Mucosa of descending colon (tissue), 3 donors: Measurements from ENCODE around the gene OR1J1. TPM values are rescaled to one million over a fixed set of nuclear protein-coding genes. Genes with fewer than 3 reads are reported as not detected.
A peak's percentile ranks its signal among the peaks of the same experiment; 100 is the strongest.

ENCODE experiments used
- ATAC-seq: fragments of 200-7000 bp; cut with Tn5 transposase; one replicate; pipeline ENCODE4 v1.9.1; 2020; ENCODE audit warnings: mild to moderate bottlenecking, moderate library complexity
- DNase-seq, 3 donors: peaks; one replicate each; pipeline ENCODE4 v3.0.0-alpha.2; 2020
- H3K36me3 ChIP-seq: fragments of 200-600 bp; one replicate; pipeline ENCODE4 v1.8.0; 2021; ENCODE audit warnings: low read depth, mild to moderate bottlenecking
- H3K4me1 ChIP-seq: fragments of 200-600 bp; one replicate; pipeline ENCODE4 v1.8.0; 2021; ENCODE audit warnings: low read depth, mild to moderate bottlenecking
- H3K4me3 ChIP-seq: fragments of 200-600 bp; one replicate; pipeline ENCODE4 v1.8.0; 2021; ENCODE audit warnings: mild to moderate bottlenecking
- H3K9me3 ChIP-seq: fragments of 200-600 bp; one replicate; pipeline ENCODE4 v1.8.0; 2021; ENCODE audit warnings: mild to moderate bottlenecking
- CTCF ChIP-seq: fragments of 200-600 bp; IDR thresholded peaks from one replicate; pipeline ENCODE4 v1.8.0; 2022; ENCODE audit warnings: antibody characterized with exemption, mild to moderate bottlenecking
- intact Hi-C, 2 donors: fragments of 100-400 bp; cut with DNase I in 1 of 2; cut with micrococcal nuclease in 1 of 2; formaldehyde crosslinking; loops; one replicate each; pipeline versions ENCODE4 v1.11.0 to v1.11.1; 2022; cut with DNase I, micrococcal nuclease
- total RNA-seq, 3 donors: library from RNA; stranded (reverse); fragmentation: NEBNext Ultra II Directional in 2 of 3; extraction: Animal tissue kit (Norgen Biotek cat#: 25700) in 2 of 3; gene quantifications; one replicate each; pipeline versions ENCODE4 v1.2.1 to v1.2.4, GENCODE V29; 2021 to 2023
- donor health status: DM: no; HTN: no; CAD: no; lungs with moderate emphysema.
- donor health status: DM: no; HTN: no; CAD: no.
- donor health status: DM: no; HTN: yes; CAD: no.

Gene OR1J1
- total RNA-seq, 3 donors from 2014 or later: not detected

- DNase-seq (no peak), ATAC-seq (peak; percentile 28)
- no peak overlapping the region for H3K4me3 ChIP-seq
- H3K4me1 ChIP-seq: no peaks in the 10 kb centered on the region
- TF ChIP-seq CTCF: no peak
- no peaks in the 10 kb centered on the region for H3K9me3 ChIP-seq
- no peaks in the 10 kb centered on the region for H3K36me3 ChIP-seq
- intact Hi-C loops: no loop called here
Observed at GRCh38 chr9:122445155-122445749, 32.5 kb downstream of the OR1J1 start.

GRCh38 chr9:122444041-122444733 is 33.5 kb downstream of the OR1J1 start:
- no peak for TF ChIP-seq CTCF
- ATAC-seq (no peak), DNase-seq (no peak)
- no peaks in the 10 kb centered on the region for H3K4me1 ChIP-seq
- no peak overlapping the region for H3K4me3 ChIP-seq
- H3K9me3 ChIP-seq: no peaks in the 10 kb centered on the region
- intact Hi-C loops: no loop called here
- H3K36me3 ChIP-seq: no peaks in the 10 kb centered on the region

- no peaks in the 10 kb centered on the region for H3K9me3 ChIP-seq
- H3K4me3 ChIP-seq: no peak overlapping the region
- no peak for DNase-seq
- no peak for TF ChIP-seq CTCF
- intact Hi-C loops: no loop called here
- ATAC-seq: no peak
- H3K4me1 ChIP-seq: no peaks in the 10 kb centered on the region
- H3K36me3 ChIP-seq: no peaks in the 10 kb centered on the region
Observed at GRCh38 chr9:122442568-122442967, 35.2 kb downstream of the OR1J1 start.

Other genes with a start within 250 kb of the OR1J1 start
- 1 to 10 TPM; 2.0 to 5.1 (median 2.3) TPM for gene LHX6, start 249.0 kb downstream of the OR1J1 start, total RNA-seq
- 10 to 100 TPM; 15.6 to 21.5 (median 17.2) TPM for gene RBM18, start 213.1 kb downstream of the OR1J1 start, total RNA-seq
- gene MRRF, start 213.0 kb downstream of the OR1J1 start, total RNA-seq: 10 to 100 TPM; 46.5 to 65.2 (median 62.4) TPM
- 100 to 1,000 TPM in 1 of 3 donors, 10 to 100 TPM in 1, 1 to 10 TPM in 1; 8.8 to 192 (median 15.3) TPM for gene PTGS1, start 106.9 kb downstream of the OR1J1 start, total RNA-seq
- not detected for gene OR1J2, start 32.9 kb upstream of the OR1J1 start, total RNA-seq
- not detected for gene OR1J4, start 41.2 kb upstream of the OR1J1 start, total RNA-seq
- not detected for gene OR1N1, start 49.4 kb upstream of the OR1J1 start, total RNA-seq
- gene OR1N2, start 75.2 kb upstream of the OR1J1 start, total RNA-seq: not detected
- under 1 TPM in 1 of 3 donors, not detected in 2; 0.19 TPM for gene OR1L8, start 105.5 kb upstream of the OR1J1 start, total RNA-seq
- gene OR1Q1, start 136.8 kb upstream of the OR1J1 start, total RNA-seq: not detected
- not detected for gene OR1B1, start 179.7 kb upstream of the OR1J1 start, total RNA-seq
- gene OR1L1, start 183.8 kb upstream of the OR1J1 start, total RNA-seq: not detected
- not detected for gene OR1L3, start 197.2 kb upstream of the OR1J1 start, total RNA-seq
- not detected for gene OR1L4, start 246.1 kb upstream of the OR1J1 start, total RNA-seq